ENCODE data around the gene STAM2. TPM values are rescaled to one million over a fixed set of nuclear protein-coding genes. Genes with fewer than 3 reads are reported as not detected.
A peak's percentile ranks its signal among the peaks of the same experiment; 100 is the strongest.

Gene STAM2
- total and polyA plus RNA-seq, 2 donors (not counting 3 experiments of a cell fraction or from before 2014, with no cell fraction given): 10.1 to 27.5 TPM

DNA sequence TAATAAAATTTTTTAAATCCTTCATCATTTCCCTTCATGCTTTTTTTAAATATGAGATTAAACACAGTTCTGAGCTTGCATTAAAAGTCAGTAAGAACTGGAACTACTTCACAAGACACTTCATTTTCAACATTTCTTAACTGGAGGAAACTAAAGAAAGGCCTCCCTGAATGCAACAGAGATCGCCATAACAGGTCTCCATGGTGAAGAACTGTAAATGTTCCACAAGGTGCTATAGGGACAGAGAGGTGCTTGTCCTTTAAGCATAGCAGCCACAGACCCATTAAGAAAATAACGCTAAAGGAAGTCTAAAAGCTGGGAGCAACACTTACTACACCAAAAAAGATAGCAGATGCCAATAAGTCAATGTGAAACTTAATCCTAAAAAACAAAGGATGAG, 8.5 kb downstream of the STAM2 start:
- no peaks in the 10 kb centered on the region for H3K36me3 ChIP-seq (ENCODE audit: control insufficient read depth in 2 of 2, extremely low read depth in 1 of 2, insufficient read depth in 2 of 2, low read length in 2 of 2)
- H3K4me1 ChIP-seq (ENCODE audit: control insufficient read depth, extremely low read depth, insufficient read depth, low read length): peaks cover 10% of the 10 kb centered on the region
- no peak overlapping the region for H3K4me3 ChIP-seq (replicated peaks in 1 of 3; ENCODE audit: insufficient read depth in 1 of 3, low read depth in 1 of 3, low read length in 3 of 3)
- H3K79me2 ChIP-seq (ENCODE audit: control insufficient read depth, insufficient read depth, low read length): peaks cover 53% of the 10 kb centered on the region
- dilution Hi-C loops (cut with MboI; ENCODE audit: extremely low pct_ligation_motif_present, low sequenced_read_pairs): no loop called here
- ChIA-PET CTCF (interaction anchor here (0.8 to 2.2 kb wide), 4 partner anchors 9 to 130 kb away, joined by 3 to 9 read pairs (median 4); partner anchors contain the start of gene STAM2), POLR2A (no interaction called here)
- H3K9me3 ChIP-seq (replicated peaks; ENCODE audit: control insufficient read depth, insufficient read depth, low read length): no peaks in the 10 kb centered on the region
- TF ChIP-seq MYC (IDR thresholded peaks at IDR 0.05; ENCODE audit: low read depth, low read length) (no peak), GATA2 (IDR thresholded peaks at IDR 0.05; ENCODE audit: insufficient read depth, insufficient read length, low read depth, low read length) (no peak), FOS (IDR thresholded peaks at IDR 0.05; ENCODE audit: borderline replicate concordance, insufficient read depth, low read length) (no peak), EZH2 (IDR thresholded peaks at IDR 0.05; ENCODE audit: borderline replicate concordance, low read depth, low read length, severe bottlenecking) (no peak), POLR2AphosphoS5 (IDR thresholded peaks at IDR 0.05; ENCODE audit: insufficient read depth, low read depth, low read length) (no peak), POLR2A (IDR thresholded peaks at IDR 0.05; ENCODE audit: low read depth, low read length) (no peak)
- TF ChIP-seq, protein P1, sequence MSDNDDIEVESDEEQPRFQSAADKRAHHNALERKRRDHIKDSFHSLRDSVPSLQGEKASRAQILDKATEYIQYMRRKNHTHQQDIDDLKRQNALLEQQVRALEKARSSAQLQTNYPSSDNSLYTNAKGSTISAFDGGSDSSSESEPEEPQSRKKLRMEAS (IDR thresholded peaks at IDR 0.05; ENCODE audit: insufficient read depth, insufficient read length): no peak
- TF ChIP-seq, protein P2, sequence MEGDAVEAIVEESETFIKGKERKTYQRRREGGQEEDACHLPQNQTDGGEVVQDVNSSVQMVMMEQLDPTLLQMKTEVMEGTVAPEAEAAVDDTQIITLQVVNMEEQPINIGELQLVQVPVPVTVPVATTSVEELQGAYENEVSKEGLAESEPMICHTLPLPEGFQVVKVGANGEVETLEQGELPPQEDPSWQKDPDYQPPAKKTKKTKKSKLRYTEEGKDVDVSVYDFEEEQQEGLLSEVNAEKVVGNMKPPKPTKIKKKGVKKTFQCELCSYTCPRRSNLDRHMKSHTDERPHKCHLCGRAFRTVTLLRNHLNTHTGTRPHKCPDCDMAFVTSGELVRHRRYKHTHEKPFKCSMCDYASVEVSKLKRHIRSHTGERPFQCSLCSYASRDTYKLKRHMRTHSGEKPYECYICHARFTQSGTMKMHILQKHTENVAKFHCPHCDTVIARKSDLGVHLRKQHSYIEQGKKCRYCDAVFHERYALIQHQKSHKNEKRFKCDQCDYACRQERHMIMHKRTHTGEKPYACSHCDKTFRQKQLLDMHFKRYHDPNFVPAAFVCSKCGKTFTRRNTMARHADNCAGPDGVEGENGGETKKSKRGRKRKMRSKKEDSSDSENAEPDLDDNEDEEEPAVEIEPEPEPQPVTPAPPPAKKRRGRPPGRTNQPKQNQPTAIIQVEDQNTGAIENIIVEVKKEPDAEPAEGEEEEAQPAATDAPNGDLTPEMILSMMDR (IDR thresholded peaks at IDR 0.05; ENCODE audit: extremely low read depth in 1 of 2, insufficient read depth in 1 of 2, low read depth in 1 of 2, low read length in 2 of 2): no peak
- no TSS peak for BruUV-seq (replicated peaks)
- FAIRE-seq (no peak), DNase-seq (ENCODE audit: low read depth, low spot score) (peak; percentile 38)
- H2AFZ ChIP-seq (ENCODE audit: low read depth, low read length): no peak overlapping the region
- intact Hi-C loops (cut with micrococcal nuclease): no loop called here
- H3K9ac ChIP-seq (replicated peaks; ENCODE audit: extremely low read depth, insufficient read depth, low read length): no peak overlapping the region
- H3K4me2 ChIP-seq (ENCODE audit: insufficient read depth, low read length): peak overlapping the region; percentile 48
- H3K27me3 ChIP-seq (ENCODE audit: control insufficient read depth in 2 of 2, insufficient read depth in 2 of 2, low read length in 2 of 2): no peaks in the 10 kb centered on the region
- no peaks in the 10 kb centered on the region for H4K20me1 ChIP-seq (replicated peaks; ENCODE audit: control insufficient read depth, extremely low read depth, insufficient read depth, low read length)
- H3K9me1 ChIP-seq (replicated peaks; ENCODE audit: control insufficient read depth, extremely low read depth, insufficient read depth, low read length): no peaks in the 10 kb centered on the region
- H3K27ac ChIP-seq (ENCODE audit: insufficient read depth, low read depth, low read length): no peak overlapping the region

Data from endothelial cell of umbilical vein (primary cell).